OCI-LY1 (cell line): ENCODE results near the gene PRCP.

Source experiments
- CTCF ChIP-seq: fragments of 200-600 bp; sonication (generic), shearing (Covaris generic); IDR thresholded peaks from 2 replicates; pipeline ENCODE4 v1.5.1; 2017; ENCODE audit warnings: mild to moderate bottlenecking, antibody characterized with exemption, low read length, moderate library complexity, mixed read lengths
- EZH2 ChIP-seq: fragments of 200-600 bp; sonication (generic), shearing (Covaris generic); IDR thresholded peaks from 2 replicates; pipeline ENCODE4 v1.8.0; 2017; ENCODE audit warnings: borderline replicate concordance, mixed run types, mild to moderate bottlenecking, antibody characterized with exemption, low read length, moderate library complexity, mixed read lengths

- TF ChIP-seq CTCF (no peak), EZH2 (no peak)
These were observed 8.9 kb upstream of the PRCP start for GRCh38 chr11:82909015-82909640.
